Dermis microvascular lymphatic vessel endothelial cell (primary cell): ENCODE results near the gene VN1R4. TPM values are rescaled to one million over a fixed set of nuclear protein-coding genes. Genes with fewer than 3 reads are reported as not detected.

Experiments used
- total RNA-seq: library from RNA; depleted of rRNA; stranded (reverse); fragments of >200 nt; gene quantifications from 2 replicates; pipeline ENCODE4 v1.2.1, GENCODE V29; 2014

The VN1R4 gene
- total RNA-seq, 1 donor from 2014 or later = not detected

Other genes with a start within 250 kb of the VN1R4 start
- not detected in 2 replicates for gene ERVV-2, start 223.0 kb downstream of the VN1R4 start, total RNA-seq
- gene ZNF160, start 164.3 kb downstream of the VN1R4 start, total RNA-seq = 11.3 and 18.3 TPM in 2 replicates
- 1.2 and 1.8 TPM in 2 replicates for gene ZNF415, start 134.8 kb downstream of the VN1R4 start, total RNA-seq
- 4.0 and 4.9 TPM in 2 replicates for gene ZNF347, start 108.7 kb downstream of the VN1R4 start, total RNA-seq
- gene ZNF665, start 74.4 kb downstream of the VN1R4 start, total RNA-seq = 1.6 and 1.9 TPM in 2 replicates
- 10.3 and 12.6 TPM in 2 replicates for gene ZNF677, start 12.8 kb downstream of the VN1R4 start, total RNA-seq
- not detected in 2 replicates for gene VN1R2, start 9.4 kb downstream of the VN1R4 start, total RNA-seq
- gene ZNF845, start 66.0 kb upstream of the VN1R4 start, total RNA-seq = 5.6 and 6.1 TPM in 2 replicates
- 5.7 and 5.8 TPM in 2 replicates for gene ZNF525, start 98.0 kb upstream of the VN1R4 start, total RNA-seq
- gene ZNF765, start 127.4 kb upstream of the VN1R4 start, total RNA-seq = 10.0 and 13.4 TPM in 2 replicates
- gene ZNF761, start 164.3 kb upstream of the VN1R4 start, total RNA-seq = 5.3 and 9.9 TPM in 2 replicates
- 2.7 and 6.2 TPM in 2 replicates for gene ZNF813, start 200.0 kb upstream of the VN1R4 start, total RNA-seq